HG03060 (cell line): Measurements from ENCODE around the gene LSM7.

ENCODE experiments used
- ATAC-seq: cut with Tn5 transposase; IDR thresholded peaks from one replicate; pipeline ENCODE4 v1.9.1; 2021; ENCODE audit warnings: low read depth, moderate number of reproducible peaks; ENCODE audit not compliant: unreplicated experiment

Gene LSM7

DNA sequence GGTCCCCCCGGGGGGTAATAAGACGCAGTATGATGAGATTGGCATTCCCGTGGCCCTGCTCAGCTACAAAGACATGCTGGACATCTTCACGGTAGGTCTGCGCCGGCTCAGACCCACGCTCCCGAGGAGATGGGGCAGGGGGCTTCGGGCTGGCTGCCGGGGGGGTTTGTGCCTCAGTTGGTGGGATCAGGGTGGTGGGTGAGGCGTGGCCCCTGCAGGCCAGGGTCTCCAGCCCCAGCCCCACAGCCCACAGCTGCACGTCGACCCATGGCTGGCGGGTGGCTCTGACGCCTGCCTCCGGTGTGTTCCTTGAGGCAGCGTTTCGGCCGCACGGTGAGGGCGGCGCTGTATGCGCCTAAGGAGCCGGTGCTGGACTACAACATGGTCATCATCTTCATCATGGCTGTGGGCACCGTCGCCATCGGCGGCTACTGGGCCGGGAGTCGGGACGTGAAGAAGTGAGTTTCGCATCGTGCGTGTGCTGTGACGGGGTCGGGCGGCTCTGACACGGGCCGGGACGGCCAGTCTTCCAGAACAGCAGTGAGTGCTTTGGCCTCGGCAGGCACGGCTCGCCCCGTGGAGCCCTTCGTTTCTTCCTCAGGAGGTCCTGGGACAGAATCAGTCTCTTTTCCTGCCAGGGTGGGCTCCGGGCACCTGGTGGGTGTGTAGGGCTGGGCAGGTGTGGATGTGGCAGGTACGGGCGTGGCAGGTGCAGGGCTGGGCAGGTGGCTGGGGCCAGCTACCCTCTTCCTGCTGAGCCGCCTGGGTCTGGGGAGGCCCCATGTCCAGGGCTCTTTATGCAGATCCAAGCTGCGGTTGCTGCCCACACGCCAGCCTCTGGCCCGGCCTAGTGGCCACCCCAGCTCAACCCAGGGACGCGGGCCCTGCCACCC, 10.6 kb upstream of the LSM7 start:
- no peak for ATAC-seq

DNA sequence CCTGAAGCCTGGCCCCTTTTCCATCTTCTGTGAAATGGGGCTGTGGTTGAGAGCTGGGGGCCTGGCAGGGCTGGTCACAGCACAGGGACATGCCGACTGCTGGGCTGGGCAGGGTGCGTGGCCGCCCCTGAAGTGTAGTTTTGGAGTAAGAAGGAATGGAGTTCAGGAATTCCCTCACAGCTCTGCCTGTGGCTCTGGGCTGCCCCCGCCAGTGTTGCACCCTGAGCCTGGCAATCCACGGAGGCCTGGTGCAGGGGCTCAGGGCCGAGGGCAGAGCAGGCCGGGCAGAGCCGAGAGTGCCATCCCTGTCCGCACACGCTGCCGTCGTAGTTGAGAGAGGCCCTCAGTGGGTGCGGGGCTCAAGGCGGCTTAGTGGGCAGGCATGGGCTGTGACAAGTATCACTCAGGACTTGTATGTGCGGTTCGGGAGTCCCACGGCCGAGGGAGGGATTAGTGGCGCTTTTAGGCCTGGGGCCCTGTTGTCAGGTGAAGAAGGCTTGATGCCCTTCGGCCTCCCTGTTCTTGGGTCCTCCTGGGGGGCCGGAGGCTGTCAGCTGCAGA, 9.7 kb upstream of the LSM7 start:
- no peak for ATAC-seq

DNA sequence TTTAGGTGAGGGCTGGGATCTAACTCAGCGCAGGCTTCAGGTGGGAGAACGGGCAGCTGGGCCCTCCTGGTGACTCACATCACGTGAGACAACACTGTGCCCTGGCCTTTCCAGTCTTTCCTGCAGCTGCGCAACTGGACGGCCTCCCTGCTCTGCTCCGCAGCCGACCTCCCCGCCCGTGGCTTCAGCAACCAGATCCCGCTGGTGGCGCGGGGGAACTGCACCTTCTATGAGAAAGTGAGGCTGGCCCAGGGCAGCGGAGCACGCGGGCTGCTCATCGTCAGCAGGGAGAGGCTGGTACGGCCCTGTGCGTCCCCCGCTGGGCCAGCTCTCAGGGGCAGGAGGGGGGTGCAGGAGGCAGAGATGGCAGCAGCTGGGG, 8.9 kb upstream of the LSM7 start:
- no peak for ATAC-seq

GRCh38 chr19:2336528-2337328, 8.3 kb upstream of the LSM7 start:
- ATAC-seq, result no peak

DNA sequence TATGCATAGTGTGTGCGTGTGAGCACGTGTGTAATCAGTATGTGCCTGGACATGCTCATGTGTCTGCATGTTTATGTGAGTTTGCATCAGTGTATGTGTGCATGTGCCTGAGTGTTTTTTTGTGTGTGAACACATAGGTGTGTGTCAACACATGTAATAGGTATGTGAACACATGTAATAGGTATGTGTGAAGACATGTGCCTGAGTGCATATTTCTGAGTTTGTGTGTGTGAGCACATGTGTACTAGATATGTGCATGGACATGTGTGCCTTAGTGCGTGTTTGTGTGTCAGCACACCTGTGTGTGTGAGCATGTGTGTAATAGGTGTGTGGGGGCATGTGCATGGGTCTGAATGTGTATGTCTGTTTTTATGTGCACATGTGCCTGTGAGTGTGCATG, 7.5 kb upstream of the LSM7 start:
- ATAC-seq, result no peak

GRCh38 chr19:2334986-2335846, 6.8 kb upstream of the LSM7 start:
- no peak for ATAC-seq

DNA sequence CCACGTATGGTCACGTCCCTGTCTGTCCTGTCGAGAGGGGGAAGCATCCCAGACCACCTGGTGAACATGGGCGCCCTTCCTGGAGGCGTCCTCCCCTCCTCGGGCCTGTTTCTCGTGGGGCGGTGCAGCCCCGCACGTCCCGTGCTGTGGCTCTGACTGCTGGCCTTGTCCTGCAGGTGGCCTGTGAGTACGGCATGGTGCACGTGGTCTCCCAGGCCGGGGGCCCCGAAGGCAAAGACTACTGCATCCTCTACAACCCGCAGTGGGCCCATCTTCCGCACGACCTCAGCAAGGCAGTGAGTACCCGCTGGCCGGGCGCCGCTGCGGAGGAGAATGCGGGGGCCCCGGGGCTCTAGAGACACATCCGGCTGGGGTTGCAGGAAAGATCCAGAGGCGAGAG, 6.0 kb upstream of the LSM7 start:
- no peak for ATAC-seq

- ATAC-seq, result no peak
Observed at GRCh38 chr19:2333807-2334211, 5.4 kb upstream of the LSM7 start.

DNA sequence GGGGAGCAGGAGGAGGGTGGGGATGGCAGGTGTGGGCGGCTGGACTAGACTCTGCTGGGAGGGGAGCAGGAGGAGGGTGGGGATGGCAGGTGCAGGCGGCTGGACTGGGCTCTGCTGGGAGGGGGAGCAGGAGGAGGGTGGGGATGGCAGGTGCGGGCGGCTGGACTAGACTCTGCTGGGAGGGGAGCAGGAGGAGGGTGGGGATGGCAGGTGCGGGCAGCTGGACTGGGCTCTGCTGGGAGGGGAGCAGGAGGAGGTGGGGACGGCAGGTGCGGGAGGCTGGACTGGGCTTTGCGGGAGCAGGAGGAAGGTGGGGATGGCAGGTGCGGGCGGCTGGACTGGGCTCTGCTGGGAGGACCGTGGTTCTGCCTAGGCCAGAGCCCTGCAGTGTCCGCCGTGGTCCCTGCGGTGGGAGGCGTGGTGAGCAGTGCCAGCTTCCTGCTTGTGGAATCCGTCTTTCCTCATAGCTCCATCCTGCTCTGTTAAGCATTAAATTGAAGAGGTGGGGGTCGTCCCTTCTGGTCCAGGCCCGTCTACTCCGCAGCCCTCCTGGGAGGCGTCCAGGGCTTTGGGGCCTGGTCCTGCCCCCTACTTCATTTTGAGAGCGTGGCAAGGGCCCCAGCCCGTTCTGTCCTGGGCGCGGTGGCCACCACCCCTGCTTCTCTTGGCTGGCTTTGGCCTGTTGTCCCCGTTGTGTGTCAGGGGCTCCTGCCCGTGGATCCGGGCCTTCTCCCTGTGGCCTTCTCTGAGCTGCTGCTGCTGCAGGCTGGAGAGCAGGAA, 4.8 kb upstream of the LSM7 start:
- no peak for ATAC-seq

DNA sequence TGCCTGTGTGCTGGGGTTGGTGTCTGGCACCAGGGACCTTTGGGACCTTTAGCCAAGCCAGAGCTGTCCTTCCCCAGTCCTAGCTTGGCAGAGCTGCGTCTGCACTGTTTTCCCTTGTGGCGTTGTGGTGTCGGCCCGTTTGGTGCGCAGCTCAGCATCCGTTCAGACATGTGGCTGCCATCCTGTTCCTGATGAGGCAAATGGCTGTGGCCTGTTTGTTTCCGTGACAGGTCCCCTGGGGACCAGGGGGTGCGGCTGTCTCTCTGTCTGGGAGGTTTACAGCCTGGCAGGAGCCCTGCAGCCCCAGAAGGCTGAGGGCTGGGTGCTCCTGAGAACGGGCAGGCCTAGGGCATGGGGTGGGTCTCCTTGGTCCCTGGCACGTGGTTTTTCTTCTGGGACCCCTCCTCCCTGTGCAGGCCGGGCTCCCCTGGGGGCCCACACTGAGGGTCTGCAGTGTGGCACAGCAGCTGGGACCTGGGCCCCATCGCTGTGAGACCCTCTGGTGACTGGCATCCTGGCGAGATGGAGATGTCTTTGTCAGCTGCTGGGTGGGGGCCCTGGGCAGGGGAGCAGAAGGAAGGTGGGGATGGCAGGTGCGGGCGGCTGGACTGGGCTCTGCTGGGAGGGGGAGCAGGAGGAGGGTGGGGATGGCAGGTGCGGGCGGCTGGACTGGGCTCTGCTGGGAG, 4.1 kb upstream of the LSM7 start:
- ATAC-seq, result no peak

DNA sequence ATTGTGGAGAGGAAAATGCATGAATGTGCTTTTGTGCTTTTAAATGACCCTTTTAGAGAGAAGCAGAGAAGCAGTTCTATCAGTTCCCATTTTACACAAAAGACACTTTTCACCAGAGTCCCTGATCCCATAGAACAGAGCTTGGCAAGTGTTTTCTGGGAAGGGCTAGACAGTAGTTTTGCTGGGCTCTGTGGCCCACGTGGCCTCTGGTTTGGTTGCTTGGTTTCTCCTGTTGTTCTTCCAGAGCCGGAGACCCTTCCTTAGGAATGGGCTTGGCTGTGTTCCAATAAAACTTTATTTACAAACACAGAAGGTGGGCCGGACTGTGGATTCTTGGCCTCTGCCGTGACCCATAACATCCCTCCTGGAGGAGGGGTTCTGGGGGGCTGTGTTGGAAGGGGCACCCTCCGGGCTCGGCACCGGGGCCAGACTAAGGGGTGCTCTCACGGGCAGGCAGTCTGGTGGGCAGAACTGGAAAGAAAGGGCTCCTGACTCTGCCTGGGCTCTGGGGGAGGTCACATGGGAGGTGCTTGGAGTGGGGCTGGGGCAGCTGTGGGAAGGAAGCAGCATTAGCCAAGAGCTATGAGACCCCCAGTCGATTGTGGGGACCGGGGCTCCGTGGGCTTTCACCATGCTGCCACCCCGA, 3.3 kb upstream of the LSM7 start:
- ATAC-seq, result no peak

DNA sequence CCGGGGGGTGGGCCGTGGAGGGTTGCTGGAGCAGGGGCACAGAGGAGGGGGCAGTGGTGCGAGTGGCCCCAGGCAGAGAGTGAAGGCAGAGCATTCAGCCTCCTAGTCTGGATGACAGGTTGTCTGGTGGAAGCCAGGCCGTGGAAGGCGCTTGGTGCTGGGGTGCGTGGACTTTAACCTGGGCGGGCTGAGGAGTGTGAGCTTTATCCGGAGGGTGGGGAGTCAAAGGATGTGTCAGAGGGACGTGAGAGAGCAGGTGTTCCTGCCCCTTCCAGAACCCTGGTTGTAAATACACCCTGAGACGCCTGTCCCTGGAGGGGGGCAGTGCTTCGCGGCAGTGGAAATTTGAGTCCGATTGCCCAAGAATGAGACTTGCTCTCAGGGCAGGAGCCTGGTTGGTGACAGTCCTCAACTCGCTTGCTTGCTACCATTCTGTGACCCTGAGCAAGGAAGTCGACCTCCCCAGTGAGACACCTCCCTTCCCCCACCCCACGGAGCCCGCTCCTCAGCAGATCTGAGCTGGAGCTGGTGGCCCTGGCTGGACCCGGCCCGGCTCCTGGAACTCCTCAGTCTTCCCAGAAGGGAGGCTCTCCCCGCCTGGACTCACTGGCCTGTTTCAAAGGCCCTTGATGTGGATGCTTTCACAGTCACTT, 2.4 kb upstream of the LSM7 start:
- ATAC-seq, result no peak

GRCh38 chr19:2330255-2330631, 1.9 kb upstream of the LSM7 start:
- ATAC-seq, result no peak

DNA sequence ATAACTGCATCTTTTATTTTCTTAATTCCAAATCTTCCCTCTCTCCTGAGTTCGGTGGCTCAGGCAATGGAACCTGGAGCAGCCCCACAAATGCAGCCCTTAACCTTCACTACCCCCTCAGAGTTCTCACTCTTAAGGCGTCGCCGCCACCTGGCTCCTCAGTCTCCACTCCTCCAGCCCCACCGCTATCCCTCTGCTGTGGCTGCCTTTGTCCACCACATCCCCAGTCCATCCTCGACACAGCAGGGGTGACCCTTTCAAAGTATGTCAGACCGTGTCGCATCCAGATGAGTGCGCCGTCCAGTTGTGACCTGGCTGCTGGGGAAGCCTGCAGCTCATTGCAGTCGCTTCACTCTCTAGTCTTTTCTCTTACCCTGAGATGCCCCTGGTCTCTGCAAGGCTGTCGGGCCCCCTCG, 1.1 kb upstream of the LSM7 start:
- no peak for ATAC-seq

DNA sequence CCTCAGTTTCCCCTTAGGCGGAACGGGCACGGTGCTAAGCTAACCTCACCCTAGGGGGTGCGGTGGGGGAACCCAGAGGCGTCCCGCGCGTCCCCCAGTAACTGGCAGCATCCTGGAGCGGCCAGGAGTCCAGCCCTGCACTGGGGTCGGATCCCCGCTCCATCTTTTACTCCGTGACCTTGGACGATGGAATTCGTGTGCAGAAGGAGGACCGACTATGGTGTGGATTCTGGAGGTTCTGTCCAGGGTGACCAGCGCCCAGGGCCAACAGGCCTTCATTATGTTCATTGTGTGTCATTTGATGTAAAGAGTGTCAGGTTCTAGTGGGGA, 728 bp upstream of the LSM7 start:
- no peak for ATAC-seq

DNA sequence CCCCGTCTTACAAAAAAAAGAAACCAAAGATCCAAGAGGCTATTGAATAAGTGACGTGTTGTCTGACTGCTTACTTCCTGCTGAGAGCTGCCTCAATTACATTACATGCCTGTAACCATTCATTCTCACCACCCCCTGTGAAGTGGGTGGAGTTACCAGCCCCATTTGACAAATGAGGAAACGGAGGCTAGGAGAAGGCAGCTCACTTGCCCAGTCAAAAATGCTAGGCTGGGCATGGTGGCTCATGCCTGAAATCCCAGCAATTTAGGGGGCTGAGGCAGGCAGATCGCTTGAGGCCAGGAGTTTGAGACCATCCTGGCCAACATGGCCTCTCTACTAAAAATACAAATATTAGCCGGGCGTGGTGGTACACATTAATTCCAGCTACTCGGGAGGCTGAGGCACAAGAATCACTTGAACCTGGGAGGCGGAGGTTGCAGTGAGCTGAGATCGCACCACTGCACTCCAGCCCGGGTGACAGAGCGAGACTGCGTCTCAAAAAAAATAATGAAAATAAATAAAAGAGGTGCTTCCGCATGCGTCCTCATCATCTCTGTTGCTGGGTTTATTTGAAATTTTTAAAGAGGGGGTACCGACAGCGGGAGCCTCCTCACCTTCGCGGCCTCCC, 499 bp downstream of the LSM7 start:
- no peak for ATAC-seq

DNA sequence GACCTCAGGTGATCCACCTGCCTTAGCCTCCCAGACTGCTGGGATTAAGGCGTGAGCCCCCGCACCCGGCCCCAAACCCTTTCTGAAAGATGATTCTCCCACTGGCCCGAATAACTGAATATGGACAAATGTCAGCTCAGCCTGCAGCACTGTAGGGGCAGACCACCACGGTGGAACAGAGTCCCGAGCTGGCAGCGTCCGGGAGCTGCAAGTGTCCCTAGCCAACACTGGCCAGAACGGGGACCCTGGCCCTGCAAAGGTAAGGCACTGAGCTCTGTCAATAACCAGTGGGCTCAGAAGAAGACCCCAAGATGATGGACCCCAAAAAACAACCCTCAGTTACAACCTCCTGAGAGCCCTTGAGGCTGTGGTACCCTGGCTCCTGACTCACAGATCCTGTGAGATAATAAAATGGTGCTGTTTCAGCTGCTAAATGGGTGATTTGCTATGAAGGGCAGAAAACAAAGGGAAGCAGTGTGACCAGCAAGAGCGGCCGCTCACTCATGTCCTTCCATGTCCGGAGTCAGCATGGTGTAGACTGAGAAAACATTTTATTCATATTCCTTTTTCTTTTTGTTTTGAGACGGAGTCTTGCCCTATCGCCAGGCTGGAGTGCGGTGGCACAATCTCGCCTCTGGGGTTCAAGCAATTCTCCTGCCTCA, 1.6 kb downstream of the LSM7 start:
- no peak for ATAC-seq
